ENCODE measurements around the gene SCMH1. TPM values are rescaled to one million over a fixed set of nuclear protein-coding genes. Genes with fewer than 3 reads are reported as not detected.

Gene SCMH1
- total RNA-seq, 1 experiment from 2014 or later: 16.5 TPM

DNA sequence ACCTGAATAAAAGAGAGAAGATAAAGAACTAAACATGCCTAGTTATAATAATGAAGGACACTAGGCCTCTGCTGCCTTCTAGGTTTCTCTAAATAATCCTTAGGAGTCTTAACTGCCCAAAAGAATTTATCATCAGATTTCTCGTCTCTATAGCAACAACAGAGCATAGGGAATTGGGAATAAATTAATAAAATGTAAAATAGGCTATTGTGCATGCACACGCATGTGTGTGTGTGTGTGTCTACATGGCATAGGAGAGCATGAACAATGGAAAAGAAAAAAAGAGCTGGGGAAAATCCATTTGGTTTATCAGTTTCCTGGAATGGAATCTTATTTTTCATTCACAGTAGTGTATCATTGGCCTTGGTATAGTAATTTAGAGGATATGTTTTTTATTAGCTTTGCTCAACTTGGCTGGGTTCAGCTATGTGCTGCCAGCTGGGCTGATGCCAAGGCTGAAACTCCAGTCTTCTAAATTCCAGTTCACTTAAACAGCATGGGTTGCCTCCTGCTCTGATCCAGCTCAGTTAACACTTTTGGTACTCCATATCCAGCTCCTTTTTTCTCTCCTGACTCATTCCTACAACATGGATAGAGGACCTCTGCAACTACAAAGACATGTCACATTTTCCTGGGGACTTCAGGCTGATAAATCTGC, 140.0 kb downstream of the SCMH1 start:
- no peak overlapping the region for H4K5ac ChIP-seq (ENCODE audit: insufficient read length, low read depth, low read length)
- H3K14ac ChIP-seq (ENCODE audit: insufficient read depth, low read length): no peak overlapping the region
- peaks cover 2% of the 10 kb centered on the region; the same call in 1 of the 2 replicates for H3K4me1 ChIP-seq (ENCODE audit: insufficient read depth, low read length)
- no peak overlapping the region for H4K91ac ChIP-seq (ENCODE audit: insufficient read length, low read depth, low read length)
- no peak overlapping the region for H3K4me2 ChIP-seq (ENCODE audit: insufficient read depth, insufficient read length, low read length)
- H2BK20ac ChIP-seq (ENCODE audit: low read depth, low read length, poor library complexity, severe bottlenecking): no peak overlapping the region
- no peak overlapping the region for H3K18ac ChIP-seq (ENCODE audit: insufficient read length, low read depth, low read length)
- H3K23me2 ChIP-seq (ENCODE audit: insufficient read length, low read depth, low read length, poor library complexity, severe bottlenecking): no peaks in the 10 kb centered on the region
- H4K20me1 ChIP-seq (ENCODE audit: control insufficient read depth, insufficient read depth, insufficient read length): no peaks in the 10 kb centered on the region
- no peak overlapping the region for H2AFZ ChIP-seq (ENCODE audit: low read length)
- no peaks in the 10 kb centered on the region for H3K9me3 ChIP-seq (ENCODE audit: control insufficient read depth, low read depth, low read length)
- DNase-seq: no peak
- no peaks in the 10 kb centered on the region for H3K79me1 ChIP-seq (ENCODE audit: insufficient read depth, low read depth, low read length, poor library complexity, severe bottlenecking)
- WGBS (ENCODE audit: extremely low coverage, insufficient read length, low lambda C conversion rate): no CpG with 5 or more reads among the region's 2 CpGs
- no peaks in the 10 kb centered on the region for H3K36me3 Mint-ChIP-seq (ENCODE audit: insufficient read depth in 1 of 3, low read depth in 3 of 3)
- H3K27ac ChIP-seq (ENCODE audit: insufficient read length, low read depth, low read length): no peak overlapping the region
- no peak overlapping the region for H3K9ac ChIP-seq (ENCODE audit: extremely low read depth, insufficient read length, low read length)
- TF ChIP-seq, protein P1, sequence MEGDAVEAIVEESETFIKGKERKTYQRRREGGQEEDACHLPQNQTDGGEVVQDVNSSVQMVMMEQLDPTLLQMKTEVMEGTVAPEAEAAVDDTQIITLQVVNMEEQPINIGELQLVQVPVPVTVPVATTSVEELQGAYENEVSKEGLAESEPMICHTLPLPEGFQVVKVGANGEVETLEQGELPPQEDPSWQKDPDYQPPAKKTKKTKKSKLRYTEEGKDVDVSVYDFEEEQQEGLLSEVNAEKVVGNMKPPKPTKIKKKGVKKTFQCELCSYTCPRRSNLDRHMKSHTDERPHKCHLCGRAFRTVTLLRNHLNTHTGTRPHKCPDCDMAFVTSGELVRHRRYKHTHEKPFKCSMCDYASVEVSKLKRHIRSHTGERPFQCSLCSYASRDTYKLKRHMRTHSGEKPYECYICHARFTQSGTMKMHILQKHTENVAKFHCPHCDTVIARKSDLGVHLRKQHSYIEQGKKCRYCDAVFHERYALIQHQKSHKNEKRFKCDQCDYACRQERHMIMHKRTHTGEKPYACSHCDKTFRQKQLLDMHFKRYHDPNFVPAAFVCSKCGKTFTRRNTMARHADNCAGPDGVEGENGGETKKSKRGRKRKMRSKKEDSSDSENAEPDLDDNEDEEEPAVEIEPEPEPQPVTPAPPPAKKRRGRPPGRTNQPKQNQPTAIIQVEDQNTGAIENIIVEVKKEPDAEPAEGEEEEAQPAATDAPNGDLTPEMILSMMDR (conservative IDR thresholded peaks at IDR 0.05): no peak
- no peaks in the 10 kb centered on the region for H3K27me3 ChIP-seq (ENCODE audit: insufficient read depth, low read length)
- H3K9me3 Mint-ChIP-seq: no peaks in the 10 kb centered on the region
- no peak overlapping the region for H3K27ac Mint-ChIP-seq
- no peak overlapping the region for H2AK5ac ChIP-seq (ENCODE audit: insufficient read length, low read length)
- no peak overlapping the region for H3K56ac ChIP-seq (ENCODE audit: insufficient read length, low read depth, low read length)
- H3K4me1 Mint-ChIP-seq: peaks cover 6 to 8% of the 10 kb centered on the region in 2 experiments
- H2BK120ac ChIP-seq (ENCODE audit: low read depth, low read length, poor library complexity, severe bottlenecking): no peak overlapping the region
- no peak overlapping the region for H2BK5ac ChIP-seq (ENCODE audit: insufficient read length, low read length)
- no peaks in the 10 kb centered on the region for H3K79me2 ChIP-seq (ENCODE audit: insufficient read depth, low read length)
- H3K4me3 Mint-ChIP-seq: no peak overlapping the region
- no peak overlapping the region for H3T11ph ChIP-seq (ENCODE audit: low read length)
- no peak overlapping the region for H3K23ac ChIP-seq (ENCODE audit: insufficient read length, low read depth, low read length)
- no peak overlapping the region for H2BK15ac ChIP-seq (ENCODE audit: low read depth, low read length)
- no peak overlapping the region for H3K4ac ChIP-seq (ENCODE audit: low read depth, low read length)
- H2BK12ac ChIP-seq (ENCODE audit: insufficient read length, low read depth, low read length): no peak overlapping the region
- H3K27me3 Mint-ChIP-seq (ENCODE audit: low read depth): no peaks in the 10 kb centered on the region
- H4K8ac ChIP-seq (replicated peaks; ENCODE audit: insufficient read length, low read depth, low read length): no peak overlapping the region

All from H9 (cell line).